Measurements from ENCODE around the gene CCER1. TPM values are rescaled to one million over a fixed set of nuclear protein-coding genes. Genes with fewer than 3 reads are reported as not detected.

The CCER1 gene
- total and polyA plus RNA-seq, 12 donors = not detected

DNA sequence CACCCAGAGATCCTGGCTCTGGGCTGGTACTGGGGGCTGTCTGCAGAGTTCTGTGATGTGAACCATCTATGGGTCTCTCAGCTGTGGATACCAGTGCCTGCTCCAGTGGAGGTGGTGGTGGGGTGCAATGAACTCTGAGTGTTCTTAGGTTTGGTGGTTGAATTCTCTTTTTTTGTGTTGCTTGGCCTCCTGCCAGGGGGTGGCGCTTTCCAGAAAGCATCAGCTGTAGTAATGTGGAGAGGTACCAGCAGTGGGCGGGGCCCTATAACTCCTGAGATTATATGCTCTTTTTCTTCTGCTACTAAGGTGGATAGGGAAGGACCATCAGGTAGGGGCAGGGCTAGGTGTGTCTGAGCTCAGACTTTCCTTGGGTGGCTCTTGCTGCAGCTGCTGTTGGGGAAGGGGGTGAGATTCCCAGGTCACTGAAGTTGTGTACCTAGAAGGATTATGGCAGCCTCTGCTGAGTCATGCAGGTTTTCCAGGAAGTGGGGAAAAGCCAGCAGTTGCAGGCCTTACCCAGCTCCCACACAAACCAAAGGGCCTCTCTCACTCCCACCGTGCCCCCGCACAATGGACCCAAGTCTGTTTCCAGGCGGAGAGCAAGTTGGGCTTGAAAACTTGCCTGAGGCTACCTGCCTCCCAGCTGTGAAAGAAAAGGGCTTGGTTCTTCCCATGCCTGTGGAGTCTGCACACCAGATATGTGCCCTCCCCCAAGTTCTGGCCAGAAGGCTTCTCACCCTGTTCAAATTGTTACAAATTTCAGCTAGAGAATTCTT lies 18.6 kb downstream of the CCER1 start:
- no peak for TF ChIP-seq CTCF (IDR thresholded peaks at IDR 0.05)
- DNase-seq = no peak

GRCh38 chr12:90925562-90925961 lies 29.4 kb downstream of the CCER1 start:
- H3K4me3 ChIP-seq = no peak overlapping the region

More for the DNA sequence above, 18.6 kb downstream of the CCER1 start:
- WGBS, 2 donors = 94 to 98% methylated on average over 5 of the region's 5 CpGs
- Histone ChIP-seq H3K27ac (no peak overlapping the region), H3K27me3 (no peaks in the 10 kb centered on the region), H3K4me1 (no peaks in the 10 kb centered on the region), H3K9me3 (peaks cover 0 to 11% (median 0%) of the 10 kb centered on the region in 11 donors), H3K4me3 (no peak overlapping the region), H3K36me3 (no peaks in the 10 kb centered on the region)
- ATAC-seq = no peak
- intact Hi-C loops (cut with DNase I) = loop anchor here in 2 of 10 donors (10.0 kb wide), 1 partner anchor 1392 kb away; no protein-coding TSS in a partner anchor

DNA sequence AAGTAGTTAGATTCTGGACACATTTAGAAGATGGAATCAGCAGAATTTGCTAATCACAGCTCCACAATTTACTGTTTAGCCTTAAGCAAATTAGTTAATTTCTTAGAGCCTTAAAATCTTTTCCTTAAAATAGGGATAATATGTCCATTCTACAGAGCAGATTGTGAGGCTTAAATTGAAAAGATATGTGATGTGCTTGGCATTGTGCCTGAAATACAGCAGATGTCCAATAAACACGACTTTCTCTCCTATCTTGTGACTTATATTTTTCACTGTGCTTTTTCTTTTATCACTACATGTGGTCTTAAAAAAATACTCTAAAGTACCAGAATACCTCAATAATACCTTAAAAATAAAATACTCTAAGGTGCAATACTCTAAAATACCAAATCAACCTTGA lies 30.6 kb downstream of the CCER1 start:
- ATAC-seq = no peak
- no peaks in the 10 kb centered on the region for H3K27me3 ChIP-seq
- no peak for DNase-seq
- 42 to 50% methylated on average over 1 of the region's 1 CpG for WGBS, 2 donors
- no peak overlapping the region for H3K27ac ChIP-seq
- TF ChIP-seq CTCF (IDR thresholded peaks at IDR 0.05) = no peak
- peaks cover 0 to 15% (median 7%) of the 10 kb centered on the region in 11 donors for H3K9me3 ChIP-seq
- H3K36me3 ChIP-seq = no peaks in the 10 kb centered on the region
- no peak overlapping the region for H3K4me3 ChIP-seq
- peaks cover 0 to 7% (median 0%) of the 10 kb centered on the region in 9 donors for H3K4me1 ChIP-seq
- intact Hi-C loops (cut with DNase I) = no loop called here

More at GRCh38 chr12:90925562-90925961, 29.4 kb downstream of the CCER1 start:
- Histone ChIP-seq H3K27ac (no peak overlapping the region), H3K4me1 (peaks cover 0 to 7% (median 0%) of the 10 kb centered on the region in 9 donors), H3K27me3 (no peaks in the 10 kb centered on the region), H3K36me3 (no peaks in the 10 kb centered on the region), H3K9me3 (peaks cover 0 to 26% (median 16%) of the 10 kb centered on the region in 11 donors)
- 84 to 87% methylated on average over 5 of the region's 5 CpGs for WGBS, 2 donors
- TF ChIP-seq CTCF (IDR thresholded peaks at IDR 0.05) = no peak
- ATAC-seq = no peak
- no peak for DNase-seq
- intact Hi-C loops (cut with DNase I) = no loop called here

- TF ChIP-seq CTCF (IDR thresholded peaks at IDR 0.05) = no peak
- H3K4me3 ChIP-seq = no peak overlapping the region
- H3K9me3 ChIP-seq = no peaks in the 10 kb centered on the region
- ATAC-seq (no peak), DNase-seq (no peak)
- H3K27ac ChIP-seq = no peak overlapping the region
- intact Hi-C loops (cut with DNase I) = no loop called here
- peaks cover 0 to 7% (median 0%) of the 10 kb centered on the region in 9 donors for H3K4me1 ChIP-seq
- no peaks in the 10 kb centered on the region for H3K27me3 ChIP-seq
- H3K36me3 ChIP-seq = no peaks in the 10 kb centered on the region
Measured at GRCh38 chr12:90922145-90922627, 32.8 kb downstream of the CCER1 start.
